Measurements from ENCODE around the gene PANK2. TPM values are rescaled to one million over a fixed set of nuclear protein-coding genes. Genes with fewer than 3 reads are reported as not detected.

PANK2 gene
- total and polyA plus RNA-seq, 4 donors, result 24.6 to 46.2 (median 34.4) TPM

- Histone ChIP-seq H3K9ac (ENCODE audit: insufficient read depth in 1 of 2, low read length in 2 of 2) (no peak overlapping the region), H3K4me3 (no peak overlapping the region), H3K9me3 (ENCODE audit: control insufficient read depth in 4 of 4, insufficient read depth in 3 of 4, low read length in 3 of 4) (no peaks in the 10 kb centered on the region), H3K36me3 (ENCODE audit: control insufficient read depth in 4 of 4, insufficient read depth in 4 of 4, low read length in 4 of 4) (peaks cover 0 to 32% (median 24%) of the 10 kb centered on the region in 4 donors), H3K4me1 (ENCODE audit: control insufficient read depth in 5 of 5, insufficient read depth in 5 of 5, low read length in 5 of 5) (peaks cover 0 to 5% (median 0%) of the 10 kb centered on the region in 5 donors), H3K27ac (ENCODE audit: low read depth in 1 of 2, low read length in 1 of 2) (no peak overlapping the region), H3K27me3 (ENCODE audit: control insufficient read depth in 3 of 3, insufficient read depth in 3 of 3, low read length in 2 of 3) (no peaks in the 10 kb centered on the region)
- 89 to 94% methylated on average over 11 of the region's 11 CpGs for WGBS, 2 donors
- no peak for TF ChIP-seq CTCF (IDR thresholded peaks at IDR 0.05; ENCODE audit: control extremely low read depth, extremely low read depth)
- DNase-seq, result no peak
- ATAC-seq (ENCODE audit: insufficient read depth, low FRiP score), result no peak
These were observed 36.0 kb downstream of the PANK2 start for GRCh38 chr20:3925113-3925695.

GRCh38 chr20:3925899-3926638 is 36.9 kb downstream of the PANK2 start:
- Histone ChIP-seq H3K36me3 (ENCODE audit: control insufficient read depth in 4 of 4, insufficient read depth in 4 of 4, low read length in 4 of 4) (peaks cover 0 to 32% (median 24%) of the 10 kb centered on the region in 4 donors), H3K27me3 (ENCODE audit: control insufficient read depth in 3 of 3, insufficient read depth in 3 of 3, low read length in 2 of 3) (no peaks in the 10 kb centered on the region), H3K9me3 (ENCODE audit: control insufficient read depth in 4 of 4, insufficient read depth in 3 of 4, low read length in 3 of 4) (no peaks in the 10 kb centered on the region), H3K27ac (ENCODE audit: low read depth in 1 of 2, low read length in 1 of 2) (peak overlapping the region in 1 of 2 donors; percentile 9), H3K4me3 (no peak overlapping the region), H3K4me1 (ENCODE audit: control insufficient read depth in 5 of 5, insufficient read depth in 5 of 5, low read length in 5 of 5) (peaks cover 0 to 10% (median 0%) of the 10 kb centered on the region in 5 donors), H3K9ac (ENCODE audit: insufficient read depth in 1 of 2, low read length in 2 of 2) (no peak overlapping the region)
- DNase-seq (no peak), ATAC-seq (ENCODE audit: insufficient read depth, low FRiP score) (no peak)
- 59 to 68% methylated on average over 9 of the region's 9 CpGs for WGBS, 2 donors
- TF ChIP-seq CTCF (IDR thresholded peaks at IDR 0.05; ENCODE audit: control extremely low read depth, extremely low read depth), result no peak

GRCh38 chr20:3927486-3928291 is 38.5 kb downstream of the PANK2 start:
- H3K4me1 ChIP-seq (ENCODE audit: control insufficient read depth in 5 of 5, insufficient read depth in 5 of 5, low read length in 5 of 5), result peaks cover 4 to 11% (median 9%) of the 10 kb centered on the region in 5 donors
- 19 to 44% methylated on average over 10 of the region's 10 CpGs for WGBS, 2 donors

More at GRCh38 chr20:3927486-3928291, 38.5 kb downstream of the PANK2 start:
- Histone ChIP-seq H3K9me3 (ENCODE audit: control insufficient read depth in 4 of 4, insufficient read depth in 3 of 4, low read length in 3 of 4) (no peaks in the 10 kb centered on the region), H3K36me3 (ENCODE audit: control insufficient read depth in 4 of 4, insufficient read depth in 4 of 4, low read length in 4 of 4) (peaks cover 0 to 19% (median 17%) of the 10 kb centered on the region in 4 donors), H3K27ac (ENCODE audit: low read depth in 1 of 2, low read length in 1 of 2) (peak overlapping the region in 1 of 2 donors; percentile 23), H3K4me3 (no peak overlapping the region), H3K27me3 (ENCODE audit: control insufficient read depth in 3 of 3, insufficient read depth in 3 of 3, low read length in 2 of 3) (no peaks in the 10 kb centered on the region), H3K9ac (ENCODE audit: insufficient read depth in 1 of 2, low read length in 2 of 2) (no peak overlapping the region)
- peak; percentile 43 for ATAC-seq (ENCODE audit: insufficient read depth, low FRiP score)
- no peak for TF ChIP-seq CTCF (IDR thresholded peaks at IDR 0.05; ENCODE audit: control extremely low read depth, extremely low read depth)
- DNase-seq, result peak in 2 of 3 donors; percentile 50 to 54
